ENCODE measurements around the gene SLC5A10. TPM values are rescaled to one million over a fixed set of nuclear protein-coding genes. Genes with fewer than 3 reads are reported as not detected.

SLC5A10 gene
- polyA plus RNA-seq, 1 donor (not counting 4 experiments of a cell fraction or from before 2014, with no cell fraction given): not detected

DNA sequence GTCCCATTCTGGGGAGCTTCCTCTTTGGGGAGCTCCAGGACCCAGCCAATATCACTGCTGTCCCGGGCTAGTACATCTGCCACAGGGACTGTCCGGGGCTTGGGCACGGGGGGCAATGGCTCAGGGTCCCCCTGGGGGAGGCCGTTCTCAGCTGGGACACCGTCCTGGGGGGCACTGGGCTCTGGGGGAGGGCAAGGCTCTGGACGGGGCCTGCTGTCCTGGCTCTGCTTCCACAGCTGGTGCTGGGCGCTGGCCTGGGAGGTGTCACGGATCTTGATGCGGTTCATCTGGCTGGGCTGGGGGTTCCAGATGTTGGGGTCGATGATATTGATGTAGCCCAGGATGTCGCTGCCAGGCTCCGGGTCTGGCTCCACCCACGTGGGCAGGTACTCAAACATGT, 26.1 kb downstream of the SLC5A10 start:
- Histone ChIP-seq H3K9me1 (ENCODE audit: control insufficient read depth, extremely low read depth, insufficient read depth, low read length) (peaks cover 8% of the 10 kb centered on the region), H3K9ac (ENCODE audit: control insufficient read depth, extremely low read depth, insufficient read depth, low read length) (no peak overlapping the region), H4K20me1 (ENCODE audit: control insufficient read depth, extremely low read depth, insufficient read depth, low read length) (peaks cover 25% of the 10 kb centered on the region), H3K9me3 (ENCODE audit: control insufficient read depth, low read depth, low read length) (no peaks in the 10 kb centered on the region), H3K79me2 (ENCODE audit: control insufficient read depth, insufficient read depth, low read length) (peaks cover 24% of the 10 kb centered on the region), H3K27ac (ENCODE audit: control insufficient read depth, insufficient read depth, low read length) (no peak overlapping the region), H3K27me3 (ENCODE audit: control insufficient read depth, extremely low read depth, insufficient read depth, low read length) (no peaks in the 10 kb centered on the region), H3K4me1 (ENCODE audit: control insufficient read depth, extremely low read depth, insufficient read depth, low read length) (peaks cover 32% of the 10 kb centered on the region), H3K36me3 (ENCODE audit: control insufficient read depth in 2 of 2, extremely low read depth in 1 of 2, insufficient read depth in 2 of 2, low read length in 2 of 2) (peaks cover 43 to 65% of the 10 kb centered on the region in 2 experiments), H3K4me2 (ENCODE audit: control insufficient read depth, extremely low read depth, insufficient read depth, low read depth, low read length) (no peak overlapping the region), H2AFZ (ENCODE audit: control insufficient read depth, low read length) (no peak overlapping the region), H3K4me3 (ENCODE audit: control insufficient read depth in 2 of 3, extremely low read depth in 1 of 3, insufficient read depth in 2 of 3, low read depth in 1 of 3, low read length in 3 of 3) (no peak overlapping the region)
- no peak for FAIRE-seq
- dilution Hi-C loops (cut with MboI; ENCODE audit: extremely low pct_ligation_motif_present, low sequenced_read_pairs): no loop called here
- no peak for TF ChIP-seq EZH2 (IDR thresholded peaks at IDR 0.05; ENCODE audit: low read length)
- no peak for TF ChIP-seq CTCF (optimal IDR thresholded peaks at IDR 0.05 in 1 of 3, IDR thresholded peaks at IDR 0.05 in 1 of 3, conservative IDR thresholded peaks at IDR 0.05 in 1 of 3; ENCODE audit: extremely low read depth in 1 of 3, insufficient read depth in 2 of 3, low read length in 3 of 3)
- no peak for DNase-seq (ENCODE audit: low read depth, low spot score)

DNA sequence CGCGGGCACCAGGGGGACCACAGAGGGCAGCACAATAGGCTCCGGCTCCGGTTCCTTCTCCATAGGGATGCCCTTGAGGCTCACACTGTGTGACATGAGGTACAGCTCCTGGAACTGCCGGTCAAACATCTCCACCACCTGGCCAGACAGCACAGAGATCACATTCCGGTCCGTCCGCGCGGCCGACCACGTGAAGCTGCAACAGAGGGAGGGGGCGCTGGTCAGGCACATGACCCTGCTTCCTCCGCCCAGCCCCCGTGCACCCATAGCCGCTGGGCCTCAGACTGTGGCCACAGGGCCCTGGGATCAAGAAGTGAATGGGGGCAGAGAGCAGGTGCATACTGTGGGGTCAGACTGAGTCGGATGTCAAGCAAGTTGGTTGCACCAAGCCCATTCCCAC, 26.7 kb downstream of the SLC5A10 start:
- DNase-seq (ENCODE audit: low read depth, low spot score) (no peak), FAIRE-seq (no peak)
- no peak overlapping the region for H3K4me2 ChIP-seq (ENCODE audit: control insufficient read depth, extremely low read depth, insufficient read depth, low read depth, low read length)
- dilution Hi-C loops (cut with MboI; ENCODE audit: extremely low pct_ligation_motif_present, low sequenced_read_pairs): no loop called here
- H3K79me2 ChIP-seq (ENCODE audit: control insufficient read depth, insufficient read depth, low read length): peaks cover 20% of the 10 kb centered on the region
- TF ChIP-seq CTCF (optimal IDR thresholded peaks at IDR 0.05 in 1 of 3, IDR thresholded peaks at IDR 0.05 in 1 of 3, conservative IDR thresholded peaks at IDR 0.05 in 1 of 3; ENCODE audit: extremely low read depth in 1 of 3, insufficient read depth in 2 of 3, low read length in 3 of 3) (peak in 1 of 3 experiments; percentile 3), EZH2 (IDR thresholded peaks at IDR 0.05; ENCODE audit: low read length) (no peak)
- no peaks in the 10 kb centered on the region for H3K27me3 ChIP-seq (ENCODE audit: control insufficient read depth, extremely low read depth, insufficient read depth, low read length)
- no peak overlapping the region for H3K27ac ChIP-seq (ENCODE audit: control insufficient read depth, insufficient read depth, low read length)
- peaks cover 28% of the 10 kb centered on the region for H4K20me1 ChIP-seq (ENCODE audit: control insufficient read depth, extremely low read depth, insufficient read depth, low read length)
- no peak overlapping the region for H2AFZ ChIP-seq (ENCODE audit: control insufficient read depth, low read length)
- no peak overlapping the region for H3K9ac ChIP-seq (ENCODE audit: control insufficient read depth, extremely low read depth, insufficient read depth, low read length)
- peaks cover 6% of the 10 kb centered on the region for H3K9me1 ChIP-seq (ENCODE audit: control insufficient read depth, extremely low read depth, insufficient read depth, low read length)
- peaks cover 43 to 66% of the 10 kb centered on the region in 2 experiments for H3K36me3 ChIP-seq (ENCODE audit: control insufficient read depth in 2 of 2, extremely low read depth in 1 of 2, insufficient read depth in 2 of 2, low read length in 2 of 2)
- no peaks in the 10 kb centered on the region for H3K9me3 ChIP-seq (ENCODE audit: control insufficient read depth, low read depth, low read length)
- no peak overlapping the region for H3K4me3 ChIP-seq (ENCODE audit: control insufficient read depth in 2 of 3, extremely low read depth in 1 of 3, insufficient read depth in 2 of 3, low read depth in 1 of 3, low read length in 3 of 3)
- H3K4me1 ChIP-seq (ENCODE audit: control insufficient read depth, extremely low read depth, insufficient read depth, low read length): peaks cover 35% of the 10 kb centered on the region

All from keratinocyte (primary cell).